ENCODE results near the gene C2orf78.
A peak's percentile ranks its signal among the peaks of the same experiment; 100 is the strongest.
"Not testable (repeated sequence)": the region's sequence is repeated elsewhere in the genome, so short reads cannot be mapped to it uniquely, and the experiment has no call there.

The C2orf78 gene

GRCh38 chr2:73766349-73766748 is 17.6 kb upstream of the C2orf78 start:
- H3K4me3 ChIP-seq (ENCODE audit: low read length) = no peak overlapping the region
- no peak for TF ChIP-seq ZNF274 (IDR thresholded peaks at IDR 0.05; ENCODE audit: low read depth, low read length)

- no peak for TF ChIP-seq ZNF274 (IDR thresholded peaks at IDR 0.05; ENCODE audit: low read depth, low read length)
- no peak overlapping the region for H3K4me3 ChIP-seq (ENCODE audit: low read length)
These were observed 17.0 kb upstream of the C2orf78 start for GRCh38 chr2:73766994-73767393.

GRCh38 chr2:73770725-73771124 is 13.3 kb upstream of the C2orf78 start:
- TF ChIP-seq ZNF274 (IDR thresholded peaks at IDR 0.05; ENCODE audit: low read depth, low read length) = no peak
- H3K4me3 ChIP-seq (ENCODE audit: low read length) = no peak overlapping the region

GRCh38 chr2:73772819-73773218 is 11.2 kb upstream of the C2orf78 start:
- no peak for TF ChIP-seq ZNF274 (IDR thresholded peaks at IDR 0.05; ENCODE audit: low read depth, low read length)
- H3K4me3 ChIP-seq (ENCODE audit: low read length) = no peak overlapping the region

- TF ChIP-seq ZNF274 (IDR thresholded peaks at IDR 0.05; ENCODE audit: low read depth, low read length) = no peak
- H3K4me3 ChIP-seq (ENCODE audit: low read length) = no peak overlapping the region
These were observed 7.6 kb upstream of the C2orf78 start for GRCh38 chr2:73776381-73776780.

GRCh38 chr2:73776869-73777519 is 7.0 kb upstream of the C2orf78 start:
- H3K4me3 ChIP-seq (ENCODE audit: low read length) = no peak overlapping the region
- no peak for TF ChIP-seq ZNF274 (IDR thresholded peaks at IDR 0.05; ENCODE audit: low read depth, low read length)

GRCh38 chr2:73778867-73779466 is 5.0 kb upstream of the C2orf78 start:
- peak overlapping the region; percentile 91 for H3K4me3 ChIP-seq (ENCODE audit: low read length)

GRCh38 chr2:73779467-73780236 is 4.3 kb upstream of the C2orf78 start, which contains the start of gene DUSP11:
Gene DUSP11 (minus strand): TSS chr2:73780103. CDS start chr2:73779974, 129 bp downstream.
- no peak for TF ChIP-seq ZNF274 (IDR thresholded peaks at IDR 0.05; ENCODE audit: low read depth, low read length)
- peak within 1 kb of the TSS; percentile 91 for H3K4me3 ChIP-seq (ENCODE audit: low read length)

GRCh38 chr2:73780237-73780582 is 3.8 kb upstream of the C2orf78 start:
- no peak for TF ChIP-seq ZNF274 (IDR thresholded peaks at IDR 0.05; ENCODE audit: low read depth, low read length)

GRCh38 chr2:73783402-73783801 is 581 bp upstream of the C2orf78 start:
- not testable (repeated sequence) for H3K4me3 ChIP-seq (ENCODE audit: low read length)

More at GRCh38 chr2:73780237-73780582, 3.8 kb upstream of the C2orf78 start:
- H3K4me3 ChIP-seq (ENCODE audit: low read length) = no peak overlapping the region

- no peak for TF ChIP-seq ZNF274 (IDR thresholded peaks at IDR 0.05; ENCODE audit: low read depth, low read length)
- H3K4me3 ChIP-seq (ENCODE audit: low read length) = no peak overlapping the region
These were observed 27.9 kb downstream of the C2orf78 start for GRCh38 chr2:73811878-73812277.

- TF ChIP-seq ZNF274 (IDR thresholded peaks at IDR 0.05; ENCODE audit: low read depth, low read length) = no peak
- no peak overlapping the region for H3K4me3 ChIP-seq (ENCODE audit: low read length)
These were observed 28.7 kb downstream of the C2orf78 start for GRCh38 chr2:73812635-73813034.

GRCh38 chr2:73818296-73818695 is 34.3 kb downstream of the C2orf78 start:
- no peak overlapping the region for H3K4me3 ChIP-seq (ENCODE audit: low read length)
- no peak for TF ChIP-seq ZNF274 (IDR thresholded peaks at IDR 0.05; ENCODE audit: low read depth, low read length)

- no peak overlapping the region for H3K4me3 ChIP-seq (ENCODE audit: low read length)
- TF ChIP-seq ZNF274 (IDR thresholded peaks at IDR 0.05; ENCODE audit: low read depth, low read length) = no peak
These were observed 37.2 kb downstream of the C2orf78 start for GRCh38 chr2:73821227-73821626.

GRCh38 chr2:73821669-73822068 is 37.7 kb downstream of the C2orf78 start:
- no peak overlapping the region for H3K4me3 ChIP-seq (ENCODE audit: low read length)
- TF ChIP-seq ZNF274 (IDR thresholded peaks at IDR 0.05; ENCODE audit: low read depth, low read length) = no peak
